ENCODE measurements around the gene SNCAIP.
A peak's percentile ranks its signal among the peaks of the same experiment; 100 is the strongest.
"Not testable (repeated sequence)": the region's sequence is repeated elsewhere in the genome, so short reads cannot be mapped to it uniquely, and the experiment has no call there.

Gene SNCAIP

DNA sequence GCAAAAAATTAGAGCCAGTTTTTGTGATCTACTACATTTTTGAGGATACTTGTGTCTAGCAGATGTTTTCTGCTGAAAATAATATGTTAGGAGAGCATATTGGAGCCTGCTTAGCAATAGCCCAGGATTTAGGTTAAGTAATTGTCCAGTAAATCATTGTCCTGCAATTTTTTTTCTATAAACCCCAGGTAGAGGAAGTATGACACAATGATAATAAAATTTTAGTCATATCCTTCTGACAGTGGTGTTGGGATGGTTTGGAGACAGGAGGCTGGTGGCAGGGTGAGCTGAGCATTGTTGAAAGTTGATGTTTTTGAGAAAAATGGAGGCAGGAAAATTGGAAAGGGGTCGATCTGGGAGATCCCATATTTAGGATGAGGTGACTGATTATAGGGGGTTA lies 3.5 kb downstream of the SNCAIP start:
- DNase-seq (ENCODE audit: low spot score) = no peak

DNA sequence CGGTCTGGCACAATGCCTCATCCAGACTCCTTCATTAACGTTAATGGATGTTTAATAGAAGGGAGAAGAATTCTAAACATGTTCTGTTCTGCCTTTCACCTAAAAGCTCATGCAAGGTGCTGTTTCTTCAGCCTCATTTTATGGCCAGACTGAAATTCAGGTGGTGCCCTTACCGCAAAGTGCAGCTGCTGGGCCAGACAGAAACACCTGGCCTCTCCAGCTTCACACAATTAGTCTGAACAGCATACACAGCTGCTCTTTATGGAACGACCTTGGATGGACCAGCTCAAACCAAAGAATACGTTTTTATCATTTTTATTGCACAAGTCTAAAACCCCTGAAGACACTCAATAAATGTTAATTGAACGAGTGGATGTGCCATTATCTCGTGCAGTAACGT lies 4.6 kb downstream of the SNCAIP start:
- no peak for DNase-seq (ENCODE audit: low spot score)

DNA sequence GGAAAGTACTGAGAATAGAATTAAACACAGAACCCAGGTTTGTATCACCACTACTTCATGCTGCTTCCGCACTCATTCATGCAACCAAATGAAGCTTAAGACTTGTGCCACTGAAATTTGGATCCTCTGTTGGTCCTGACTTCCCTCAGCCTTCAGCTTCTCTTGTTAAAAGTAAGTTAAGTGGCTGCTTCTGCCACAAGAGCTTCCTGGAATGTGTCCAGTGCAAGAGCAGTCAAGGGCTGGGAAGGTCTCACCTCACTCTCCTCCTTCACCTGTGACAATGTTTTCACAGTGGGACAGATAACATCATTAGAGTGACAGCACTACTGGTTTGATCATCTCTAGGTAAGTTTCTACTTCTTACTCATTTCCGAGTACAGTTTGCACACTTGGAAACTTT lies 7.9 kb downstream of the SNCAIP start:
- no peak for DNase-seq (ENCODE audit: low spot score)

DNA sequence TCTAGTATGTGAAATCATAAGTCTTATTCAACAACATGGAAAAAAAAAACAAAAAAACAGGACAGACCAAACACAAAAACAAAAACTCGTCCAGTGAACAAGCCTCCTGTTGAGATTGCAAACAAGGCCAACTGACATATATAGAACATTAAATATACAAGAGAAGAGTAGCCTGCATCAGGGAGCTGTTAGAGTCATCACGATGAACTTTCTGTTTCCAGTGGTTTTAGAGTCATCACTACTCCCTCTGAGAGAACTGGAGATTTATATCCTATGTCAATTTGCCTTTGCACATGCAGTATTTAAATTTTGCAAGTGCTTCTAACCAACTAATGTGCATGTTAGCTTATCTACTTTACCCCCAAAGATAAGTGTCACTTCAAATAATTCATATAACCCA lies 9.9 kb downstream of the SNCAIP start:
- no peak for DNase-seq (ENCODE audit: low spot score)

DNA sequence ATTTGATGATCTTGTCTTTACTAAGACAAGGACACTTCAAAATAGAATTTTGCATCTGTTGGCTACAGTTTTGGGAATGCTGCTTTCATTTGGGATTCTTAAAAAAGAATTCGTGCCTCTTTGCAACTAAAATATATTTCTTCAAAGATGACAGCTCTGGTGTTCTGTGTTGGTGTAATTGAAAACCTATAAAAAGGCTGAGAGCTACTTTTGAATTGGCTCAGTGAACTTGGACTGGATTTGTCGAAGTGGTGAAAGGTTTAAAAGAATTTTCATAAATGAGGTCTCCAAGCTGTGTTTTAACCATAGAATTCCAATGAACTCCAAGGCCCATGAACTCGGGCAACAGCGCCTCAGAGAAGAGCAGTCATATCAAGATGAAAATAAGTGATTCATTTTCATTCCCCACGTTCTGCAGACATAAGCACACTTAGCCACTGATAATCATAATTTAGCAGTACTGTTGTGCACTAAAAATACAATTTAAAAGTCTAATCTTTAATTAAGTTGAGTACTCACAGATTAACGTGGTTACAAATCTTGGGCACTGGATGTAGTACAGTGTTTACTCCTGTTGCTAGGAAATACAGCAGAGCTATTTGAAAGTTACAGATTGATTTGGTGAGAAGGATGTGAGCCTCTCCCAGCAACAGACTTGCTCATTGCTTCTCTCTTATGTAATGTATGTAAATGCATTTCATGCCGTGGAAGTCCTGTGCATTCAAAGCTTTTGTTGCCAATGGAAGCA lies 10.9 kb downstream of the SNCAIP start:
- DNase-seq (ENCODE audit: low spot score) = no peak

DNA sequence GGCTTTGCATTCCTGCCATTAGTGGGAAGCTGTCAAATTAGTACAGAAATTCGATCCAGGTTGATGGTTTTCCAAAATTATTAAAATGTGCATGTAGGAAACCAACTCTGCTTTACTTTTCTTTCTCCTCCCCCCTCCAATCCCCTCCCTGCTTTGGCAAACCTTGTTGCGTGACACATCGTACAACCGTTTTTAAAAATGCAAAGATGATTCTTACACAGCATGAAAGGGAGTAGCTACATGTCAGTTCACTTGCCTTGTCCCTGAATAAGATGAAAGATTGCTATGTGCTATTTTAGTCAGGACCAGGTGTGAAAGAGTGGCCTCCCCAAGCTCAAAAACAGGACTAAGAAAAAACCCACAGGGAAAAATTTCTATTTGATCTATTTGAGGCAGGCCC lies 11.7 kb downstream of the SNCAIP start:
- DNase-seq (ENCODE audit: low spot score) = no peak

DNA sequence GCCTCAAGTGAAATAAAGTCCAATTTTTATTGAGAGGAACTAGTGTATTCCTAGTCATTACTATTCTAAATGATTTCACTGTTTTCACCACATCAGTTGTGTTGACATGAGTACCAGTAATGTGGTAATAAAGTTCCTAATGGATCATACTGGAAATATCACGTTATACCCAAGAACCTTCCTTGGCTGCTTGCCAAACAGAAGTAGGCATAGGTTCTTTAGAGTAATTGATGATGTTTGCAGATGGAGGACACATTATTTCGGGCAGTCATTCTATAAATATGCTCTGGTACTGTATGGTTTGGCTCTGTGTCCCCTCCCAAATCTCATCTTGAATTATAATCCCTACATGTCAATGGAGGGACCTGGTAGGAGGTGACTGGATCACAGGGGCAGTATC lies 15.1 kb downstream of the SNCAIP start:
- no peak for DNase-seq (ENCODE audit: low spot score)

DNA sequence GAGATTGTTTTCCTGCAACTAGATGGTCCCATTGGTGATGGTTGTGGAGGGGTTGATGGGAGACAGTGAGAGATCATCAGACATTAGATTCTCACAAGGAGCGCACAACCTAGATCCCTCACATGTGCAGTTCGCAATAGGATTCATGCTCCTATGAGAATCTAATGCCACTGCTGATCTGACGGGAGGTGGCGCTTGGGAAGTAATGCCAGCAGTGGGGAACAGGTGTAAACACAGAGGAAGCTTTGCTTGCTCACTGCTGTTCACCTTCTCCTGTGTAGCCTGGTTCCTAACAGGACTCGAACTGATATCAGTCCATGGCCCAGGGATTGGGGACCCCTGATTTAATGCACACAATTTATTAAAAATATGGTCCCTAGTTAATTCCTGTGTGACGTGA lies 18.8 kb downstream of the SNCAIP start:
- DNase-seq (ENCODE audit: low spot score) = no peak

DNA sequence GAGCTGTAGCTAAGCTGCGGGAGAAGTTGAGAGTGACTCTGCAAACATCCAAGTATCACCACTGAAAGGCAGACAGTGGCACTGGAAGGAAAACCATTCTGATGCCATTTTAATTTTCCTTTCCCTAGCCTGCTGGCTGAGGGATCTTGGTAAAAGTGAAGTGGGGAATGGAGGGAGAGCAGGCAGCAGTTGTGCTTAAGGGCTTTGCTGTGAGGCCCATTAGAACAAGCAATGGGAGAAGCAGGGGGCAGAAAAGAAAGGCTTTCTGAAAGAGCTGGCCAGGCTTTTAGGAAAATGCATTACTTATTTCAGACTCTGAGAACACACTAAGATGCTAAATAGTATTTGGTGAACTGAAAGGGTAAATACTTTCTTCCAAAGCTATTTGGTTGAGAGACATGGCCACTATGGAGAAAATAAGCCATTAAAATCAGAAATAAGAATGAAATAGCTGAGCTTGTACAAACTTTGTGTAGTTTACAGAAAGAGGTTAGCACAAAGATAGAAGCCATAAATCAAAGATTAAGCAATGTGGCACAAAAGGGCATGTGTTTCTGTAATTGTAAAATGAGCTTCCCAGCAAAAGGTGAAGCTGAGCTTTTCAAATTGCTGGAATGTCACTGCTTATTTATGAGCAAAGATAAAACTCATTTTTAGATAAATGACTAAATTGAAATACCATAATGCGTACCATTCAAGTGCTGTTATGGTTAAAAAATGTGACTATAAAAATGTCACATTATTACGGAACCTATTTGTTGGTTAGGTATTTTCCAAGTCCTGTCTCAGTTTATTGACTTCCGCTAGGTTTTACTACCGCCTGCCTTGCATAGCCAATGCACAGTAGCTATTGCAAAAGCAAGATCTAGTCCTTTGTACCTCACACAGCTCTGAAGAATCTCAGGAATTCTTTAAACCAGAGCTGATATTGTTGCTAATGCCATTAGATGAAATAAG lies 20.8 kb downstream of the SNCAIP start:
- DNase-seq (ENCODE audit: low spot score) = no peak

DNA sequence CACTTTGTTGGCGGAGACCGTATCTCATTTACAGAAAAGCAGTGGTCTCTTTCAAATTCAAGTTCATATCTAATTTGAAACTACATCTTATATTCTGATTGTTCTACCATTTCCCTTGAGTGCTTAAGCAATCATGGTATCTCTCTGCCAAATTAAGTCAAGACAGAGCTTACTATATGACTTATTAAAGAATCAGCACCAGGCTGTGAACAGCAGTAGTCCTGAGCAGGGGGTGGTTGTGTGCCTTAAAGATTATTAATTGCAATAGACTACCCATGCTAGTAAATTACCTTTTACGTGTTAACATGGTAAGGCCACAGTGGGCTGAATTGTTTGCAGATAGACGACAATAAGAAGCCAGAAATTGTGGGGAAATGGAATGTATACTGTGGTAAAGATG lies 21.5 kb downstream of the SNCAIP start:
- DNase-seq (ENCODE audit: low spot score) = no peak

DNA sequence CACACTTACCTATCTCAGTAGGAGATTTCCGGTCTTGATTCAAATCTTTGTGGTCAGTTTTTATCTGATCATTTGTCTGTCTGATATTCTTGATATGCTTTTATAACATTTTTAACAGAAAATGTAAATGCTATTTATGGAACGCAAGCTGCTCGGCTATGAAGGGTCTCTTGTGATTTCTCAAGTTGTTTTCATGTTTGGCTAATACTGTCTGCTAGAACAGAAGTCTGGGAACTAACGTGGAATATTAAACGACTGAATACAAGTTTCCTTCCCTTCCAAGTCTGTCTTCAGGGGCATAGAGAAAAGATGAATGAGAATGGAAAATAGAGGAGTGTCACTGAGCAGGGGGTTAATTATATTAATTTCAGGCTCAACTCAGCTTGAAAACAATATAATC lies 27.6 kb downstream of the SNCAIP start:
- no peak for DNase-seq (ENCODE audit: low spot score)

DNA sequence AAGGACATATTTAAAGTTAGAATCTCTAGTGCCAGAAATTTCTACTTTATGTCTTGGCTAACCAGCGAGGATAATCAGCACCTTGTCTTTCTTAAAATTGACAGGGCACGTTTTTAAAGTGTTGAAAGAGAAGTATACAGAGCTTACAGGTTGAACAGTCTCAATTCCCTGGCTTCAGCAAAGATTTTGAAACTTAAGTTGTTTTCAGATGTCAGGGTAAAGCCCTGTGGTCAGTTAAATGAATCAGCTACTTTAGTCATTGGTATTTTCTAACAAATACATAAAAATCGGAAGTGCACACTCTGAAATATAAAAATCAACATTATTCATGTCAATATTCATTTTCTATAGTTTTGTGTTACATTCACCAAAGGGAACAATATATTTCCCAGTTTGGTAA lies 29.1 kb downstream of the SNCAIP start:
- no peak for DNase-seq (ENCODE audit: low spot score)

DNA sequence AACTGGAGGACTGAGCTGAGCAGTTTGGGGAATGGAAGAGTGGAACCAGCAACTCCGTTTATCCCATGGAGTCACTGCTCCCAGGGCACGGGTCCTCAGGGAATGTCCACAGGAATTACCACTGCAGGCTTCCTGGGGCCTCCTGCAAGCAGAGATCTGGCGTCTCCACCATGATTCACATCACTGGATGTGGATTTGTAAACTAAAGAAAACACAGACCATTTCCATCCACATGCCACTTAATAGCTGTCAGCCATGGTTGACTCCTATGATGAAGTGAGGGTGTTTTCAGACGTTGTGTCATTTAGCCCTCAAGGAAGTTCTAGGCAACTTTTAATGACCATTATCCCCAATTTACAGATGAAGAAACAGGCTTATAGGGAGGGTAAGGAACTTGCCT lies 30.2 kb downstream of the SNCAIP start:
- DNase-seq (ENCODE audit: low spot score) = no peak

DNA sequence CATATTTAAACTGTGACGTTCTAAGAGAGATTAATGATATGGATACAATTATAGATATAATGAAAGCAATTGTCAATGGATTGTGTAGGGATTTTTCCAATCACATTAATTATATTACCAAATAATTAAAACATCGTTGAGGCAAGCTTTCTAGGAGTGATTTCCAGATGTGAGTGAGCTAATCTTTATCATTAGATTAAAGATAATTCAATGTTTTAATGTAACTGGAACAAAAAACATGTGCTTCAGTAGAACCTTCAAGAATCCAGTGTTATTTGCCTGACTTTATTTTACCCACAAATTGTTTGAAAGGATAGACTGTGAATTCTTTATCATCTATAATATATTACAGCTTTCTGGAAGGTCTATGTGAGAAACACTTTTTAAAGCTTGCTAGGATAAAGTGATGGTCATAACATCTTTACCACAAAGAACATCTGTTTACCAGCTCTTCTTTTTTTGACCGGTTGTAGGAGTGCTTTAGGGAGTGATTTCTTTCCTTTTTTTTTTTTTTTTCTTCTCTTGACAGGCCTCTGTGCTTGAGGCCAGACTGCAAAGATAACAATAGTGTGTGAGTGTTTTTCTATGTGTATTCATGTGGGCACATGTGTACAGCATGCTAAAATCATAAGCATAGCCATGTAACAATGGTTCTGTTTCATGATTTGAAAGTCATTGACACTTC lies 35.0 kb downstream of the SNCAIP start:
- no peak for DNase-seq (ENCODE audit: low spot score)

DNA sequence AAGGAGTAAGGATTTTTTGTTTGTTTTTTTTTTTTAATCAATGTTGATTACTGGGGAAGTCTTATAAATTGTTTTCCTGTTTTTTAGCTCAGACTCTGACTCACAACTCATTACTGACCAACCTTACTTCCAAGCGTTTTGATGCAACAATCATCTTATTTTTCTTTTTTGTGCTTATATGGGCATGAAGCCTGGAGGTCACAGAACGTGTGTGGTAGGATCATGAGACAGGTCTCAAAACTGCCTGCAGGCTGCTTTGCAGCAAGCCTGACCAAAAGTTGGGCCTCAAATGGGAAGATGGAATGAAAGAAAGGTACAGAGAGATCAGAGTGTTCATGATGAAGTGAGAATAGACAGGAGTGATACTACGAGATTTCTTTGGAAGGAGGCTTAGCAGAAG lies 38.5 kb downstream of the SNCAIP start:
- no peak for DNase-seq (ENCODE audit: low spot score)

DNA sequence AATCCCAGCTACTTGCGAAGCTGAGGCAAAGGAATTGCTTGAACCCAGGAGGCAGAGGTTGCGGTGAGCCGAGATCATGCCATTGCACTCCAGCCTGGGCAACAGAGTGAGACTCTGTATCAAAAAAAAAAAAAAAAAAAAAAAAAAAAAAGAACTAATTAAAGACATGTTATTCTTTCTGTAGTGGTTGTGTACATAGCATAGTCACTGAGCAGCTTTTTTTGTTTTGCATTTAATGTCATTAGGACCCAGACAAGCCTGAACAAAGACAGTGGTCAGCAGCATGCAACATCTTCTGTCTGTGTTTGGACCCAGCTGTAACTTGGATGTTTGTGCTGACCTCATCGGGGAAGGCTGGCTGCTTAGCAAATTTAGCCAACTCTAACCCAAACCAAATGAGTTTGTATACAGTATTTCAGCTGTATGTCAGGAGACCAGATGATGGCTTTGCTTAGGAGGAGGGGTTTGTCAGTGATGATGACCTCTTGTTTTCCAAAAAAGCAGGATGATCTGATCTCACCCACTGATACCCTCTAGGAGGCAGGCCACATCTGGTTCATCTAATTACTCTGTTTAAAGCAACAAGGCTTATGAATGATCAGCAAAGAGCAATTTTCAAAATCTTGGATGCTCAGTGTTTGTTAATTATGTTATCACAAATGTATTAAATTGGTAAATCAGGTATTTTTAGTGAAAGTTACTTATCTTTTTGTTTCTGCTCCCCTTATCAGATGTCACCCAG lies 39.5 kb downstream of the SNCAIP start:
- DNase-seq (ENCODE audit: low spot score) = no peak

DNA sequence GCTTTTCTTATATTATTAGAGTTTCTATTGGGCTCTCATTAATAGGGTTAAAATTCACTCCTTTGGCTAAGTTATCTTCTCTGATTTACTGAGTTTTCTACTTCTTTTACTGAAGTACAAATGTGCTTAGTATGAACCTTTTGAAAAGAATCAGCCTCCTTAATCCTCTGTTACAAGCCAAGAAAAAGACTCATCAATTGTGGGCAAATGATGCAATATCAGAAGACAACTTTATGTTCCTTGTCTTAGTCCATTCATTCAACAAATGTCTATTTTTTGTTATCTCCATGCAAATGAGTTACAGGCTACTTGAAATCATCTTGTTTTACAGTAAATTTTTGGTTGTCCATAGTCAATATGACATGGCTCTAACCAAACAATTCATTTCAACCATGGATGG lies 40.3 kb downstream of the SNCAIP start:
- no peak for DNase-seq (ENCODE audit: low spot score)

DNA sequence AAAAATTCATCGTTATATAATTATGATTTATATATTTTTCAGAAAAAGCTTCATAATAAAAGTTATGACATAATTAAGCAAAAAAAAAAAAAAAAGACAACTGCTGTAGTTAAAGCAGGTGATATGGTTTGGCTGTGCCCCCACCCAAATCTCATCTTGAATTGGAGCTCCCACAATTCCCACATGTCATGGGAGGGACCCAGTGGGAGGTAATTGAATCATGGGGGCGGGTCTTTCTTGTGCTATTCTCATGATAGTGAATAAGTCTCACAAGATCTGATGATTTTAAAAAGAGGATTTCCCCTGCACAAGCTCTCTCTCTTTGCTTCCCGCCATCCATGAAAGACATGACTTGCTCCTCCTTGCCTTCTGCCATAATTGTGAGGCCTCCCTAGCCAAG lies 41.3 kb downstream of the SNCAIP start:
- DNase-seq (ENCODE audit: low spot score) = not testable (repeated sequence)

DNA sequence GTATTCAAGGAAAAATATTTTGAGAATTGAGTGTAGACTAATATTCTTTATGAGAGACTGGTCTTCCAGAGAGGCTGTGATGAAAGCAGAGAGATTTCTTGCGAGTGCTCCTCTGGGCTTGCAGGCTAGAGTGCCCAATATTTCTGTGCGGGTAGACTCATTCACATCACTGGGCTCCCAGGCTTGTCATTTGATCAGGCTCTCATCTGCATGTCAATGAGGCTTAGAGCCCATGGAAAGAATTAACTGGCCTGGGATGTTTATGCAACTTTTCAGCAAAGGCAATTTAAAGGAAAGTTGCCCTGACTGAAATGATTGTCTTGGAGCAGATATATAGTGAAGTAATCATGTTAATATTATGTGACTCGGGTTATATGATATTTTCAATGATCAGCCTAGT lies 42.3 kb downstream of the SNCAIP start:
- peak; percentile 37 for DNase-seq (ENCODE audit: low spot score)

DNA sequence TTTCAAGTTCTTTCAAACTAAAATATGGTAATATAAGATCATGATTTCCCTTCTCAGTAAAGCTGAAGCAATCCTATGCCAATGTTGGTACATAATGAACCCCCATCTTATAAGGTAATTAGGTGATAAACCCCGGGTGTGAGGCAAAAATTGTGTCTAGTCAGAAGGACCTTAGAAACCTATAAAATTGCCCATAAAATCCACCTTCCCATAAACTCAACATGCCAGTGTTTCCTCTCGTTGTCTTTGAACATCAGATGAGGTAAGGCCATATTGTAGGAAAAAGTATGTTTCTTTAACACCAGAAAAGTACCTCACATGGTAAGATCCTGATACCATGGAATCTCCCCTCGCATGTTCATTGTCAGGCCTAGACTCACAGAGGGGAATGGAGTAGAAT lies 43.3 kb downstream of the SNCAIP start:
- DNase-seq (ENCODE audit: low spot score) = no peak

DNA sequence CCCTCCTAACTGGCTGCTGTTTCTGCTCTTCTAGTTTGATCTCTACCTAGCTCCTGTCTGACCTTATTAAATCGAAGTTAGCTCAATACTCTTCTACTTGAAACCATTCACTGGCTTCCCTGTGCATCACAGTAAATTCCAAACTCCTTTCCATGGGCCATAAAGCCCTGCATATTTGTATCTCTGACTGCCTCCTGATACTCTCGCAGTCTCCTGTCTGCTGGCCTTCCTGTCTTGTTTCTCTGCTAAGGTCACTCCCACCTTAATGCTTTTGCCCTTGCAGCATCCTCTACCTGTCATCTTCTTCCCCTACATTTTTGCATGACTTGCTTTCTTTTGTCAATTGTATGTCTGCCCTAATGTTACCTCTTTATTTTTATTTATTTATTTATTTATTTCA lies 44.8 kb downstream of the SNCAIP start:
- no peak for DNase-seq (ENCODE audit: low spot score)

DNA sequence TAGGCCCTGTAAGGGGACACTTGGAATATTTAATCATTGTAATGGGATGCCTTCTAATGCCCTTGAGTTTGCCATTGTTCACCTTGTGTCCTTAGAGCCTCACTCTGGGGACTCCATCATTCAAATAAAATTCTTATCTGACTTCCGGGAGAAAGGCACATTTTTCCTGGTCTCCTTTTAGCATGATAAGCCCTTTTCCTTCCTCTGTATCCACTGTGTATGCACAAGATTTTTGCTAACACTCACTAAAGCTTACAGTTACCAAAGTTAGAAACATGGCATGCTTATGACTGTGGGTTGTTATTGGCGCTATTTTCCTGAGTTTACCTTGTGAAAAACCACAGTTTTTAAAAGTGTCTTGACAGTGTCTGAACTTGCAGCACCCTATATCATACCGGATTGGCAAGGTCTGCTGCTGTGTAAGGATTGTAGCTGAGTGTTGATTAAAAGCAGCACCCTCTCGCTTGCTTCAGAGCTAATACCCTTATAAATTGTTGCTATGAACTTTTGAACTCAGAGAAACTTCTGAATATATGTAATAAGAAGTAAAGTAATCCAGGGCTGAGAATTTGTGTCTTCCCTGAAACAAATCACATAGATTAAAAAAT lies 46.4 kb downstream of the SNCAIP start:
- DNase-seq (ENCODE audit: low spot score) = no peak
